H9 (cell line): ENCODE measurements around the gene PDLIM7. TPM values are rescaled to one million over a fixed set of nuclear protein-coding genes. Genes with fewer than 3 reads are reported as not detected.
A peak's percentile ranks its signal among the peaks of the same experiment; 100 is the strongest.

Source experiments
- DNase-seq: peaks from one replicate; pipeline ENCODE4 v3.0.0-alpha.2; 2017
- H2AFZ ChIP-seq: one replicate; pipeline ENCODE4 v1.6.1; 2013; ENCODE audit warnings: mild to moderate bottlenecking, low read length, control low read depth, moderate library complexity
- H2AK5ac ChIP-seq: 2 replicates; pipeline ENCODE4 v1.6.1; 2013; ENCODE audit warnings: low read length, control low read depth, mixed read lengths; ENCODE audit not compliant: insufficient read length
- H2BK120ac ChIP-seq: one replicate; pipeline ENCODE4 v1.6.1; 2013; ENCODE audit warnings: low read depth, mild to moderate bottlenecking, low read length, control low read depth, inconsistent platforms; ENCODE audit not compliant: poor library complexity, severe bottlenecking
- H2BK12ac ChIP-seq: 2 replicates; pipeline ENCODE4 v1.6.1; 2013; ENCODE audit warnings: low read length, control low read depth, mixed read lengths, low read depth; ENCODE audit not compliant: insufficient read length
- H2BK15ac ChIP-seq: 2 replicates; pipeline ENCODE4 v1.6.1; 2013; ENCODE audit warnings: low read depth, low read length, control low read depth
- H2BK20ac ChIP-seq: one replicate; pipeline ENCODE4 v1.6.1; 2013; ENCODE audit warnings: low read depth, mild to moderate bottlenecking, low read length, control low read depth, inconsistent platforms; ENCODE audit not compliant: poor library complexity, severe bottlenecking
- H2BK5ac ChIP-seq: 2 replicates; pipeline ENCODE4 v1.6.1; 2013; ENCODE audit warnings: low read length, control low read depth, mixed read lengths; ENCODE audit not compliant: insufficient read length
- H3K14ac ChIP-seq: 2 replicates; pipeline ENCODE4 v1.6.1; 2013; ENCODE audit warnings: low read length, control low read depth; ENCODE audit not compliant: insufficient read depth
- H3K18ac ChIP-seq: 2 replicates; pipeline ENCODE4 v1.6.1; 2013; ENCODE audit warnings: low read depth, mild to moderate bottlenecking, mixed read lengths, low read length, control low read depth; ENCODE audit not compliant: insufficient read length
- H3K23ac ChIP-seq: 2 replicates; pipeline ENCODE4 v1.6.1; 2013; ENCODE audit warnings: low read length, control low read depth, mixed read lengths, low read depth; ENCODE audit not compliant: insufficient read length
- H3K23me2 ChIP-seq: 2 replicates; pipeline ENCODE4 v1.6.1; 2013; ENCODE audit warnings: low read depth, mild to moderate bottlenecking, mixed read lengths, low read length, control low read depth; ENCODE audit not compliant: insufficient read length, poor library complexity, severe bottlenecking
- H3K27ac ChIP-seq: 2 replicates; pipeline ENCODE4 v1.5.1; 2013; ENCODE audit warnings: low read length, control low read depth, mixed read lengths, low read depth; ENCODE audit not compliant: insufficient read length
- H3K27me3 ChIP-seq: 2 replicates; pipeline ENCODE4 v1.6.1; 2013; ENCODE audit warnings: low read length, control low read depth, inconsistent platforms; ENCODE audit not compliant: insufficient read depth
- H3K4ac ChIP-seq: 2 replicates; pipeline ENCODE4 v1.6.1; 2013; ENCODE audit warnings: low read depth, mild to moderate bottlenecking, control low read depth, inconsistent platforms, low read length, moderate library complexity
- H3K4me1 ChIP-seq: 2 replicates; pipeline ENCODE4 v1.6.1; 2013; ENCODE audit warnings: low read length, control low read depth, inconsistent platforms; ENCODE audit not compliant: insufficient read depth
- H3K4me2 ChIP-seq: 2 replicates; pipeline ENCODE4 v1.6.1; 2013; ENCODE audit warnings: low read length, control low read depth, mixed read lengths; ENCODE audit not compliant: insufficient read length, insufficient read depth
- H3K56ac ChIP-seq: 2 replicates; pipeline ENCODE4 v1.6.1; 2013; ENCODE audit warnings: low read depth, mild to moderate bottlenecking, mixed read lengths, low read length, control low read depth; ENCODE audit not compliant: insufficient read length
- H3K79me1 ChIP-seq: 2 replicates; pipeline ENCODE4 v1.6.1; 2013; ENCODE audit warnings: low read depth, mild to moderate bottlenecking, moderate library complexity, low read length, control low read depth, inconsistent platforms; ENCODE audit not compliant: insufficient read depth, poor library complexity, severe bottlenecking
- H3K79me2 ChIP-seq: 2 replicates; pipeline ENCODE4 v1.6.1; 2013; ENCODE audit warnings: low read length, control low read depth, inconsistent platforms; ENCODE audit not compliant: insufficient read depth
- H3K9ac ChIP-seq: 2 replicates; pipeline ENCODE4 v1.6.1; 2013; ENCODE audit warnings: low read length, control low read depth, mixed read lengths; ENCODE audit not compliant: insufficient read length; ENCODE audit errors: extremely low read depth
- H3K9me3 ChIP-seq: one replicate; pipeline ENCODE4 v1.6.1; 2013; ENCODE audit warnings: low read depth, low read length, inconsistent platforms; ENCODE audit not compliant: control insufficient read depth
- H3T11ph ChIP-seq: one replicate; pipeline ENCODE4 v1.6.1; 2013; ENCODE audit warnings: mild to moderate bottlenecking, low read length, control low read depth, inconsistent platforms
- H4K20me1 ChIP-seq: one replicate; pipeline ENCODE4 v1.6.1; 2013; ENCODE audit not compliant: control insufficient read depth, insufficient read length, insufficient read depth
- H4K5ac ChIP-seq: 2 replicates; pipeline ENCODE4 v1.6.1; 2013; ENCODE audit warnings: low read depth, mild to moderate bottlenecking, mixed read lengths, low read length, control low read depth; ENCODE audit not compliant: insufficient read length
- H4K8ac ChIP-seq: replicated peaks from 2 replicates; pipeline ENCODE4 v1.6.1; 2013; ENCODE audit warnings: low read length, control low read depth, mixed read lengths, low read depth; ENCODE audit not compliant: insufficient read length
- H4K91ac ChIP-seq: 2 replicates; pipeline ENCODE4 v1.6.1; 2013; ENCODE audit warnings: low read depth, mild to moderate bottlenecking, moderate library complexity, mixed read lengths, low read length, control low read depth; ENCODE audit not compliant: insufficient read length
- H3K27ac Mint-ChIP-seq, 3 experiments: 2 replicates in 2 of 3; 3 replicates in 1 of 3; pipeline ENCODE4 v1.8.0; 2020 to 2021; ENCODE audit warnings: mixed read lengths in 3 of 3, mild to moderate bottlenecking in 1 of 3, moderate library complexity in 1 of 3
- H3K27me3 Mint-ChIP-seq: 2 replicates; pipeline ENCODE4 v1.8.0; 2021; ENCODE audit warnings: low read depth, mild to moderate bottlenecking, moderate library complexity, mixed read lengths
- H3K36me3 Mint-ChIP-seq, 3 experiments: 2 replicates in 2 of 3; 3 replicates in 1 of 3; pipeline ENCODE4 v1.8.0; 2020 to 2021; ENCODE audit warnings: low read depth in 3 of 3, mixed read lengths in 3 of 3; ENCODE audit not compliant: insufficient read depth in 1 of 3
- H3K4me1 Mint-ChIP-seq, 2 experiments: 2 replicates each; pipeline ENCODE4 v1.8.0; 2020; ENCODE audit warnings: mixed read lengths in 2 of 2
- H3K4me3 Mint-ChIP-seq, 2 experiments: 2 replicates in 1 of 2; 3 replicates in 1 of 2; pipeline ENCODE4 v1.8.0; 2020 to 2021; ENCODE audit warnings: mild to moderate bottlenecking in 2 of 2, mixed read lengths in 2 of 2, moderate library complexity in 1 of 2
- H3K9me3 Mint-ChIP-seq, 2 experiments: 2 replicates in 1 of 2; 3 replicates in 1 of 2; pipeline ENCODE4 v1.8.0; 2020; ENCODE audit warnings: mild to moderate bottlenecking in 2 of 2, mixed read lengths in 2 of 2, moderate library complexity in 1 of 2
- CTCF ChIP-seq: fragments of 200-600 bp; sonication (generic); conservative IDR thresholded peaks from 3 replicates; pipeline ENCODE4 v1.8.0; 2021; ENCODE audit warnings: antibody characterized with exemption, mild to moderate bottlenecking
- WGBS: extraction: QIAGEN DNeasy Blood & Tissue Kit; methylation state at CpG from one replicate; pipeline ENCODE4 v1.1.7; 2013; ENCODE audit warnings: missing lambda C conversion rate, low lambda C conversion rate, mixed read lengths; ENCODE audit not compliant: insufficient read length; ENCODE audit errors: extremely low coverage; 5-methylcytosine and 5-hydroxymethylcytosine counted together
- total RNA-seq: library from RNA; stranded (reverse); gene quantifications from 2 replicates; pipeline ENCODE4 v1.2.1, GENCODE V29; 2021

PDLIM7 gene
- total RNA-seq, 1 experiment from 2014 or later, result 137 TPM

GRCh38 chr5:177474002-177474476, 23.4 kb downstream of the PDLIM7 start:
- Histone ChIP-seq H3K27me3 (no peaks in the 10 kb centered on the region), H4K8ac (no peak overlapping the region), H3K27ac (no peak overlapping the region), H3K23me2 (peaks cover 4% of the 10 kb centered on the region), H3K9ac (no peak overlapping the region), H3K4me1 (peaks cover 24% of the 10 kb centered on the region; the same call in 1 of the 2 replicates), H4K5ac (no peak overlapping the region), H3K23ac (no peak overlapping the region), H2AFZ (no peak overlapping the region), H2BK15ac (no peak overlapping the region), H3K4me2 (peak overlapping the region; percentile 61), H3K56ac (no peak overlapping the region), H2BK5ac (no peak overlapping the region), H2BK120ac (no peak overlapping the region), H4K20me1 (no peaks in the 10 kb centered on the region), H2BK12ac (no peak overlapping the region), H2AK5ac (no peak overlapping the region), H4K91ac (no peak overlapping the region), H3K14ac (peak overlapping the region; percentile 18; the same call in 1 of the 2 replicates), H3K9me3 (no peaks in the 10 kb centered on the region), H3K79me1 (peaks cover 10% of the 10 kb centered on the region), H3K79me2 (peaks cover 26% of the 10 kb centered on the region; the same call in 1 of the 2 replicates), H3K4ac (no peak overlapping the region), H3T11ph (no peak overlapping the region), H3K18ac (no peak overlapping the region), H2BK20ac (no peak overlapping the region)
- Mint-ChIP-seq H3K36me3 (peaks cover 19 to 35% (median 34%) of the 10 kb centered on the region in 3 experiments; a peak in 6 of 7 replicates), H3K27me3 (no peaks in the 10 kb centered on the region; the same call in 1 of the 2 replicates), H3K27ac (peak overlapping the region; percentile 32 to 86 (median 70); a peak in 5 of 7 replicates), H3K4me1 (peaks cover 44 to 64% of the 10 kb centered on the region in 2 experiments), H3K4me3 (peak overlapping the region; percentile 59 to 81), H3K9me3 (no peaks in the 10 kb centered on the region)
- no CpG with 5 or more reads among the region's 7 CpGs for WGBS
- no peak for DNase-seq
- no peak for TF ChIP-seq CTCF
